Measurements from ENCODE around the gene DHFR.

GRCh38 chr5:80597500-80597899, 57.3 kb downstream of the DHFR start:
- TF ChIP-seq POLR2A (IDR thresholded peaks at IDR 0.05; ENCODE audit: low read depth, low read length) (no peak), POLR2AphosphoS5 (IDR thresholded peaks at IDR 0.05; ENCODE audit: low read depth, low read length) (no peak), TAF1 (IDR thresholded peaks at IDR 0.05; ENCODE audit: borderline replicate concordance, low read depth, low read length) (no peak)

All from GM12892 (cell line).